GM18499 (cell line): Measurements from ENCODE around the gene ZNF418.
"Not testable (repeated sequence)": the region's sequence is repeated elsewhere in the genome, so short reads cannot be mapped to it uniquely, and the experiment has no call there.

Experiments
- ATAC-seq: cut with Tn5 transposase; IDR thresholded peaks from one replicate; pipeline ENCODE4 v1.9.1; 2021; ENCODE audit warnings: moderate number of reproducible peaks; ENCODE audit not compliant: insufficient read depth, unreplicated experiment

ZNF418 gene

GRCh38 chr19:57890706-57891105 is 44.5 kb downstream of the ZNF418 start:
- ATAC-seq, result not testable (repeated sequence)

- peak; percentile 82 for ATAC-seq
These were observed 46.5 kb downstream of the ZNF418 start, which contains the start of gene ZNF814 for GRCh38 chr19:57888560-57889231. TSS of gene ZNF814 (minus strand) at chr19:57889037. CDS start at chr19:57888802, 235 bp downstream.

- ATAC-seq, result no peak
These were observed 47.1 kb downstream of the ZNF418 start for GRCh38 chr19:57888107-57888559.

GRCh38 chr19:57887195-57887941 is 47.8 kb downstream of the ZNF418 start:
- no peak for ATAC-seq

GRCh38 chr19:57886046-57886445 is 49.2 kb downstream of the ZNF418 start:
- no peak for ATAC-seq

GRCh38 chr19:57873883-57874799 is 61.1 kb downstream of the ZNF418 start:
- not testable (repeated sequence) for ATAC-seq

GRCh38 chr19:57872450-57872849 is 62.8 kb downstream of the ZNF418 start:
- ATAC-seq, result no peak
